Measurements from ENCODE around the gene MAP3K19. TPM values are rescaled to one million over a fixed set of nuclear protein-coding genes. Genes with fewer than 3 reads are reported as not detected.

Gene MAP3K19
- total RNA-seq, 4 donors from 2014 or later = not detected

DNA sequence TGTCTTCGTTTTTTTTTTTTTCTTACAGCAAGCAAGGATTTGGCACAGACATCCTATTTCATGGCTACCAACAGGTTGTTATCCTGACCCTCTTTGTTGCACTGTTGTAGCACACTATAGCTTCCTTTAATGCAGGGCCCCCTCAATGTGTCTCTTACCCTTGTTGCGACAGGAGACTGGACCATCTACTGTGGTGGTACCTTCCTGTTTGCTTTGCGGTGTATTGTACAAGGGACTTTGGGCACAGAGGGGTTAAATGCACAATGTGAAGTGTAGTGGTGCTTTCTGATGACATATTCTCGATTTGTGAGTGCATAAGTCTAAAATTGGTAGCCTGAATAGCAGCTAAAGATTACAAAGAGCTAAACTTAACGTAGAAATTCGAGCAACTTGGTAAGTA is 101.2 kb downstream of the MAP3K19 start:
- H3K4me3 ChIP-seq = no peak overlapping the region

DNA sequence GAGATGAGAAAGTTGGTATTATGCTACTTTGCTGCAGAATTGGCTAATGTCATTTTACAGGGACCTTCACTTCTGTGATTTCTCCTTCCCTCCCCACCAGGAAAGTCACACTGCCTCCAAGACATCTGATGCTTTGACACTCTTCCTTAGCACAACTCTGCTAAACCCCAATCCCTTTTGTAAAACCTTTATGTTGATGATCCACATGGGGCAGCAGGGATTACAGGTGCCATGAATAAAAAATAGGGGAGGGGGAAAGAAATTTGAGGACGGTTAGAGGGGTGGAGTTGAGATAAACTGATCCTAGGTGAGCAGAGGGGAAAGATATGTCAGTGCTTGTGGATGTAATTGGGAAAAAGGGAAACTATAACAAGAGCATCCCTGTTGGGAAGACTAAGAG is 102.3 kb downstream of the MAP3K19 start:
- Histone ChIP-seq H3K4me1 (no peaks in the 10 kb centered on the region), H3K36me3 (peaks cover 0 to 71% of the 10 kb centered on the region in 2 donors), H3K9me3 (no peaks in the 10 kb centered on the region), H3K27me3 (no peaks in the 10 kb centered on the region), H3K4me3 (no peak overlapping the region), H3K27ac (no peak overlapping the region)
- no peak for TF ChIP-seq EP300 (IDR thresholded peaks at IDR 0.05)
- no peak for TF ChIP-seq POLR2AphosphoS5 (IDR thresholded peaks at IDR 0.05)
- TF ChIP-seq, protein P1, sequence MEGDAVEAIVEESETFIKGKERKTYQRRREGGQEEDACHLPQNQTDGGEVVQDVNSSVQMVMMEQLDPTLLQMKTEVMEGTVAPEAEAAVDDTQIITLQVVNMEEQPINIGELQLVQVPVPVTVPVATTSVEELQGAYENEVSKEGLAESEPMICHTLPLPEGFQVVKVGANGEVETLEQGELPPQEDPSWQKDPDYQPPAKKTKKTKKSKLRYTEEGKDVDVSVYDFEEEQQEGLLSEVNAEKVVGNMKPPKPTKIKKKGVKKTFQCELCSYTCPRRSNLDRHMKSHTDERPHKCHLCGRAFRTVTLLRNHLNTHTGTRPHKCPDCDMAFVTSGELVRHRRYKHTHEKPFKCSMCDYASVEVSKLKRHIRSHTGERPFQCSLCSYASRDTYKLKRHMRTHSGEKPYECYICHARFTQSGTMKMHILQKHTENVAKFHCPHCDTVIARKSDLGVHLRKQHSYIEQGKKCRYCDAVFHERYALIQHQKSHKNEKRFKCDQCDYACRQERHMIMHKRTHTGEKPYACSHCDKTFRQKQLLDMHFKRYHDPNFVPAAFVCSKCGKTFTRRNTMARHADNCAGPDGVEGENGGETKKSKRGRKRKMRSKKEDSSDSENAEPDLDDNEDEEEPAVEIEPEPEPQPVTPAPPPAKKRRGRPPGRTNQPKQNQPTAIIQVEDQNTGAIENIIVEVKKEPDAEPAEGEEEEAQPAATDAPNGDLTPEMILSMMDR (IDR thresholded peaks at IDR 0.05) = no peak
- no peak for TF ChIP-seq POLR2A (IDR thresholded peaks at IDR 0.05)
- ATAC-seq = no peak
- WGBS, 2 donors (ENCODE audit: low coverage in 1 of 2) = 67 to 83% methylated on average over 1 of the region's 1 CpG

More for the DNA sequence above, 101.2 kb downstream of the MAP3K19 start:
- no peaks in the 10 kb centered on the region for H3K9me3 ChIP-seq
- TF ChIP-seq EP300 (IDR thresholded peaks at IDR 0.05) = no peak
- TF ChIP-seq POLR2A (IDR thresholded peaks at IDR 0.05) = no peak
- 83 to 89% methylated on average over 5 to 6 of the region's 6 CpGs for WGBS, 2 donors (ENCODE audit: low coverage in 1 of 2)
- ATAC-seq = no peak
- H3K36me3 ChIP-seq = peaks cover 0 to 69% of the 10 kb centered on the region in 2 donors
- H3K27ac ChIP-seq = no peak overlapping the region
- H3K4me1 ChIP-seq = no peaks in the 10 kb centered on the region
- no peaks in the 10 kb centered on the region for H3K27me3 ChIP-seq

DNA sequence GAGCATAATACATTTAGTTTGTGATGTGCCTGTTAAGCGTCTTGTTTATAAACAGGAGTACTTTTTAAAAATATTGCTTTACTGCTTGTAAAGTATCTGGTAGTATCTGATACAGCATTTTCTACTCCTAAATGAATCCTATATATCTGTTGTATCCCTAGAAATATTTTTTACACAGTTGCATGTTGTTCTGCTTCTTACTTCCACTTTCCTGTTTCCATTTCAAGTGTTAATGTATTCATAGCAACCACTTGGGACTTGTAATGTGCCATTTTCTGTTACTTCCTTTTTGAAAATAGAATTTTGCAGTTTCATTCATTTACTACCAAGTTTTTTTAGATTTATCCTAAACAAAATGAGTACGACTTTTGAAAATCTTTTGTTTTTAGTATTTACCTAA is 103.7 kb downstream of the MAP3K19 start:
- Histone ChIP-seq H3K27ac (no peak overlapping the region), H3K9me3 (no peaks in the 10 kb centered on the region), H3K27me3 (no peaks in the 10 kb centered on the region), H3K4me3 (no peak overlapping the region), H3K36me3 (peaks cover 0 to 71% of the 10 kb centered on the region in 2 donors), H3K4me1 (peaks cover 0 to under 1% (median 0%) of the 10 kb centered on the region in 3 donors)
- TF ChIP-seq, protein P1 (IDR thresholded peaks at IDR 0.05) = no peak
- TF ChIP-seq POLR2A (IDR thresholded peaks at IDR 0.05) (no peak), POLR2AphosphoS5 (IDR thresholded peaks at IDR 0.05) (no peak), EP300 (IDR thresholded peaks at IDR 0.05) (no peak)
- WGBS, 2 donors (ENCODE audit: low coverage in 1 of 2) = 79 to 83% methylated on average over 2 of the region's 2 CpGs
- no peak for ATAC-seq

DNA sequence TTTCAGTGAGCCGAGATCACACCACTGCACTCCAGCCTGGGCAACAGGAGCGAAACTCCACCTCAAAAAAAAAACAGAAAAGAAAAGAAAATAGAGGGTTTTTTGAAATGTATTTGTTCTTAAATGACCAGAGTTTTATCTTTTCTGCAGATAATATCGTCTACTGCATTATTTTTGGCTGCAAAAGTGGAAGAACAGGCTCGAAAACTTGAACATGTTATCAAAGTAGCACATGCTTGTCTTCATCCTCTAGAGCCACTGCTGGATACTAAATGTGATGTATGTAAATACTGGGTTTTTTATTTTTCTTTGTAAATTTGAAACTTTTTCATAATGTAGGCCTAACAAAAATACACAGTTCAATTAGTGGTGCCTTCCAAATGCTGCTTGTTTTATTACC is 110.6 kb downstream of the MAP3K19 start:
- TF ChIP-seq, protein P1 (IDR thresholded peaks at IDR 0.05) = no peak
- TF ChIP-seq POLR2A (IDR thresholded peaks at IDR 0.05) (no peak), POLR2AphosphoS5 (IDR thresholded peaks at IDR 0.05) (no peak), EP300 (IDR thresholded peaks at IDR 0.05) (no peak)
- 86 to 96% methylated on average over 2 to 4 of the region's 4 CpGs for WGBS, 2 donors (ENCODE audit: low coverage in 1 of 2)
- no peaks in the 10 kb centered on the region for H3K27me3 ChIP-seq
- no peak for ATAC-seq
- peaks cover 0 to 43% of the 10 kb centered on the region in 2 donors for H3K36me3 ChIP-seq
- peaks cover 0 to 62% (median 5%) of the 10 kb centered on the region in 3 donors for H3K4me1 ChIP-seq
- H3K4me3 ChIP-seq = no peak overlapping the region
- H3K27ac ChIP-seq = no peak overlapping the region
- no peaks in the 10 kb centered on the region for H3K9me3 ChIP-seq

DNA sequence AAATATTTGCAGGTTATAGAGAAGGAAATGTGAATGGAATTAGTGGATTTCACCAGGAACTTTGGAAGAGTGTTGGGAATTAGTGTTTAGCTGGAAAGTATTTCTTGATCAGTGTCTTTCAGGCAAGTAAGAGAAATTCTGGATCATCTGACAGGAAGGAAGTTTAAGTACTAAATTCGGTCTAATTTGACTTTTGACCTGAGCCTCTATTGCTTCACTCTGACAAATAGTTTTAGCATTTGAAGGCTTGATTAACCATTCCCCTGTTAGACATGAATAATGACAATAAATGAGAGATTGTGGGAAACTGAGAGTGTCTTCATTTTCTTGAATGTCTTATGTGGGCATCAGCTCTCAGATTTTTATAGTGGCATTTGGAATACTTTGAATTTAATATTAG is 112.6 kb downstream of the MAP3K19 start:
- no peak overlapping the region for H3K4me3 ChIP-seq
- peaks cover 0 to 77% (median 5%) of the 10 kb centered on the region in 3 donors for H3K4me1 ChIP-seq

More for the DNA sequence above, 112.6 kb downstream of the MAP3K19 start:
- Histone ChIP-seq H3K27ac (no peak overlapping the region), H3K36me3 (peaks cover 0 to 25% of the 10 kb centered on the region in 2 donors), H3K9me3 (no peaks in the 10 kb centered on the region), H3K27me3 (no peaks in the 10 kb centered on the region)
- 5 to 18% methylated on average over 1 of the region's 1 CpG for WGBS, 2 donors (ENCODE audit: low coverage in 1 of 2)
- no peak for TF ChIP-seq POLR2A (IDR thresholded peaks at IDR 0.05)
- no peak for TF ChIP-seq POLR2AphosphoS5 (IDR thresholded peaks at IDR 0.05)
- TF ChIP-seq, protein P1 (IDR thresholded peaks at IDR 0.05) = no peak
- TF ChIP-seq EP300 (IDR thresholded peaks at IDR 0.05) = no peak
- ATAC-seq = no peak
